CD4-positive, alpha-beta T cell treated with Interleukin-10 for 1 hour (primary cell): ENCODE data around the gene TSPY9.
"Not testable (repeated sequence)": the region's sequence is repeated elsewhere in the genome, so short reads cannot be mapped to it uniquely, and the experiment has no call there.

ENCODE experiments used
- DNase-seq: peaks from one replicate; pipeline ENCODE4 v3.0.0-alpha.2; 2020

Gene TSPY9, protein sequence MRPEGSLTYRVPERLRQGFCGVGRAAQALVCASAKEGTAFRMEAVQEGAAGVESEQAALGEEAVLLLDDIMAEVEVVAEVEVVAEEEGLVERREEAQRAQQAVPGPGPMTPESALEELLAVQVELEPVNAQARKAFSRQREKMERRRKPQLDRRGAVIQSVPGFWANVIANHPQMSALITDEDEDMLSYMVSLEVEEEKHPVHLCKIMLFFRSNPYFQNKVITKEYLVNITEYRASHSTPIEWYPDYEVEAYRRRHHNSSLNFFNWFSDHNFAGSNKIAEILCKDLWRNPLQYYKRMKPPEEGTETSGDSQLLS

DNA sequence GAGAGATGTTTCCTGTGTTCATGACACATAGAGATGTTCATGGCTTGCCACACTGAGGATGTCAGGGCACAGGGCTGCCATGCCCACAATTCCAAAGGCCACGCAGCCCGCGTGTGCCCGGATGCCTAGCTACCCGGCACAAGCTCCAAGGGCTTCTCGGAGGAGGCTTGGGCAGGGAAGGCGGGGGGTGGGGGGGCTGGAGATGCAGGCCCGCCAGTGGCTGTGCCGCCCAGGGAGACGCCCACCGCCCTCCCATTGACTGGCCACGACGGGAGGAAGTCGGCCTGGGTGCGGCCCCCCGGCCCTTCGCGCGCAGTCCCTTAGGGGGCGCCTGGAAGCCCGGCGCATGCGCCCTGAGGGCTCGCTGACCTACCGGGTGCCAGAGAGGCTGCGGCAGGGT is at the start of gene TSPY9:
TSPY9 (plus strand) TSS at position 301 of the 400 bp plus-strand sequence; CDS start at position 347, 46 bp downstream.
- DNase-seq = not testable (repeated sequence)

DNA sequence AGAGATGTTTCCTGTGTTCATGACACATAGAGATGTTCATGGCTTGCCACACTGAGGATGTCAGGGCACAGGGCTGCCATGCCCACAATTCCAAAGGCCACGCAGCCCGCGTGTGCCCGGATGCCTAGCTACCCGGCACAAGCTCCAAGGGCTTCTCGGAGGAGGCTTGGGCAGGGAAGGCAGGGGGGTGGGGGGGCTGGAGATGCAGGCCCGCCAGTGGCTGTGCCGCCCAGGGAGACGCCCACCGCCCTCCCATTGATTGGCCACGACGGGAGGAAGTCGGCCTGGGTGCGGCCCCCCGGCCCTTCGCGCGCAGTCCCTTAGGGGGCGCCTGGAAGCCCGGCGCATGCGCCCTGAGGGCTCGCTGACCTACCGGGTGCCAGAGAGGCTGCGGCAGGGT is 20.4 kb upstream of the TSPY9 start, which contains the start of gene TSPY1:
TSPY1 (plus strand) TSS at position 301 of the 400 bp plus-strand sequence; CDS start at position 347, 46 bp downstream.
- not testable (repeated sequence) for DNase-seq

DNA sequence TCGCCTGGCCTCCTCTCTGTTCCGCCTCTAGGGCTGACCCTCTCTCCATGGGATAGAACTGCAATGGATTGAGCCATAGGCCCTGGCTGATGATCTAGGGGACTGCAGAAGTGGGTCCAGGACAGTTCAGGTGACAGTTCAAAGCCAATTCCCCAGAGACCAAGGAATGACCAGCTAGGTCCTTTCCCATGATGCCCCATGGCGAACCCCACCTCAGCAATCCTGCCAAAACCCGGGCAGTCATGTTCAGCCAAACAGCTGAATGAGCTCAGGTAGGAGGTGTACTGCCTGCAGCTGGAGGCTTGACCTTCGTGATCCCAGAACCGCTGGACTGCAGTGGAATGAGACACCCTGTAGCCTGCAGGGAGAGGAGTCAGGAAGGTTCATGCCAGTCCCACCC is 17.3 kb downstream of the TSPY9 start:
- not testable (repeated sequence) for DNase-seq

DNA sequence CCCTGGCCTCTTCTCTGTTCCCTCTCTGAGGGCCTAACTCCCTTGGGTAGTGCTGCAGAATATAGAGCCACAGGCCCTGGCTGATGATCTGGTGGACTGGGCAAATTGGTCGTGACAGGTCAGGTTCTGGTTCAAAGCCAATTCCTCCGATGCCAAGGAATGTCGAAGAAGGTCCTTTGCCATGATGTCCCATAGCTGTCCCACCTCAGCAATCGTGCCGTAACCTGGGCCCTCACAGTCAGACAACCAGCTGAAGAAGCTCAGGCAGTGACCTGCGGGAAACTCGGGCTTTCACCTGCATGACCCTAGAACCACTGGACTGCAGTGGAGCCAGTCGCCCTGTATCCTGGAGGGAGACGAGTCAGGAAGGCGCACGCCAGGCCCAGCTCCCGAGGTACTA is 29.2 kb downstream of the TSPY9 start:
- DNase-seq = not testable (repeated sequence)

DNA sequence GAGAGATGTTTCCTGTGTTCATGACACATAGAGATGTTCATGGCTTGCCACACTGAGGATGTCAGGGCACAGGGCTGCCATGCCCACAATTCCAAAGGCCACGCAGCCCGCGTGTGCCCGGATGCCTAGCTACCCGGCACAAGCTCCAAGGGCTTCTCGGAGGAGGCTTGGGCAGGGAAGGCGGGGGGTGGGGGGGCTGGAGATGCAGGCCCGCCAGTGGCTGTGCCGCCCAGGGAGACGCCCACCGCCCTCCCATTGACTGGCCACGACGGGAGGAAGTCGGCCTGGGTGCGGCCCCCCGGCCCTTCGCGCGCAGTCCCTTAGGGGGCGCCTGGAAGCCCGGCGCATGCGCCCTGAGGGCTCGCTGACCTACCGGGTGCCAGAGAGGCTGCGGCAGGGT is 40.5 kb downstream of the TSPY9 start, which contains the start of gene TSPY10:
TSPY10 (plus strand) TSS at position 301 of the 400 bp plus-strand sequence; CDS start at position 347, 46 bp downstream.
- DNase-seq = not testable (repeated sequence)
